GM23248 (cell line): ENCODE results near the gene DNAJC10. TPM values are rescaled to one million over a fixed set of nuclear protein-coding genes. Genes with fewer than 3 reads are reported as not detected.
"Not testable (repeated sequence)": the region's sequence is repeated elsewhere in the genome, so short reads cannot be mapped to it uniquely, and the experiment has no call there.

ENCODE experiments used
- DNase-seq: peaks from one replicate; pipeline ENCODE4 v3.0.0-alpha.2; 2015
- H2AFZ ChIP-seq: fragments of 200-600 bp; sonication (generic); 2 replicates; pipeline ENCODE4 v1.6.1; 2016; ENCODE audit warnings: antibody characterized with exemption
- H3F3A ChIP-seq: fragments of 200-600 bp; sonication (generic); 2 replicates; pipeline ENCODE4 v1.6.1; 2016; ENCODE audit warnings: mild to moderate bottlenecking, antibody characterized with exemption, mixed run types; ENCODE audit not compliant: insufficient read depth
- H3K27ac ChIP-seq: fragments of 200-600 bp; sonication (generic); 2 replicates; pipeline ENCODE4 v1.5.1; 2016; ENCODE audit warnings: mild to moderate bottlenecking
- H3K27me3 ChIP-seq: fragments of 200-600 bp; sonication (generic); replicated peaks from 2 replicates; pipeline ENCODE4 v1.6.1; 2016; ENCODE audit warnings: mild to moderate bottlenecking; ENCODE audit not compliant: insufficient read depth
- H3K36me3 ChIP-seq: fragments of 200-600 bp; sonication (generic); 2 replicates; pipeline ENCODE4 v1.6.1; 2016; ENCODE audit warnings: low read depth, mild to moderate bottlenecking
- H3K4me1 ChIP-seq: fragments of 200-600 bp; sonication (generic); 2 replicates; pipeline ENCODE4 v1.6.1; 2016; ENCODE audit warnings: mild to moderate bottlenecking; ENCODE audit not compliant: insufficient read depth
- H3K4me2 ChIP-seq: fragments of 200-600 bp; sonication (generic); one replicate; pipeline ENCODE4 v1.6.1; 2016; ENCODE audit warnings: mild to moderate bottlenecking; ENCODE audit not compliant: unreplicated experiment
- H3K4me3 ChIP-seq: fragments of 200-600 bp; sonication (generic); 2 replicates; pipeline ENCODE4 v1.5.1; 2016; ENCODE audit warnings: mild to moderate bottlenecking
- H3K79me2 ChIP-seq: fragments of 200-600 bp; sonication (generic); 2 replicates; pipeline ENCODE4 v1.6.1; 2016; ENCODE audit warnings: mild to moderate bottlenecking; ENCODE audit not compliant: insufficient read depth
- H3K9ac ChIP-seq: fragments of 200-600 bp; sonication (generic); 2 replicates; pipeline ENCODE4 v1.6.1; 2016; ENCODE audit warnings: mild to moderate bottlenecking
- H3K9me2 ChIP-seq: fragments of 200-600 bp; sonication (generic); 2 replicates; pipeline ENCODE4 v1.6.1; 2016; ENCODE audit warnings: mixed run types, mild to moderate bottlenecking, moderate library complexity; ENCODE audit not compliant: insufficient read depth
- H3K9me3 ChIP-seq: fragments of 200-600 bp; sonication (generic); one replicate; pipeline ENCODE4 v1.6.1; 2017; ENCODE audit warnings: low read depth
- H4K20me1 ChIP-seq: fragments of 200-600 bp; sonication (generic); 2 replicates; pipeline ENCODE4 v1.6.0; 2016; ENCODE audit not compliant: insufficient read depth
- EZH2 ChIP-seq: fragments of 200-600 bp; sonication (generic); IDR thresholded peaks from 2 replicates; pipeline ENCODE4 v1.6.1; 2018; ENCODE audit warnings: antibody characterized with exemption, mild to moderate bottlenecking; ENCODE audit not compliant: insufficient read depth, poor library complexity, severe bottlenecking
- EZH2phosphoT487 ChIP-seq: fragments of 200-600 bp; sonication (generic); IDR thresholded peaks from 2 replicates; pipeline ENCODE4 v1.6.1; 2018; ENCODE audit warnings: antibody characterized with exemption, moderate library complexity, mild to moderate bottlenecking, low read depth; ENCODE audit not compliant: insufficient read depth
- WGBS, 2 experiments: methylation state at CpG; one replicate each; pipeline ENCODE4 v1.1.6; 2015 to 2017; ENCODE audit warnings: low lambda C conversion rate in 2 of 2, low coverage in 1 of 2; ENCODE audit errors: missing lambda C conversion rate in 2 of 2; 5-methylcytosine and 5-hydroxymethylcytosine counted together
- in situ Hi-C: fragments of 300-500 bp; cut with MboI; formaldehyde crosslinking; loops from 2 replicates; pipeline ENCODE4 v1.15.0; 2020
- polyA plus RNA-seq: library from polyadenylated mRNA; unstranded; fragments of >200 nt; fragmentation: Nextera tagmentation; extraction: Ambion mirVana; gene quantifications from 2 replicates; pipeline ENCODE4 v1.2.1, GENCODE V29; 2016
- total RNA-seq: library from RNA; depleted of rRNA; stranded (reverse); fragments of >200 nt; shearing (Covaris generic); gene quantifications from 2 replicates; pipeline ENCODE4 v1.2.3, GENCODE V29; 2014

DNAJC10 gene
- total and polyA plus RNA-seq, 2 experiments from 2014 or later = 96.0 to 117 TPM

DNA sequence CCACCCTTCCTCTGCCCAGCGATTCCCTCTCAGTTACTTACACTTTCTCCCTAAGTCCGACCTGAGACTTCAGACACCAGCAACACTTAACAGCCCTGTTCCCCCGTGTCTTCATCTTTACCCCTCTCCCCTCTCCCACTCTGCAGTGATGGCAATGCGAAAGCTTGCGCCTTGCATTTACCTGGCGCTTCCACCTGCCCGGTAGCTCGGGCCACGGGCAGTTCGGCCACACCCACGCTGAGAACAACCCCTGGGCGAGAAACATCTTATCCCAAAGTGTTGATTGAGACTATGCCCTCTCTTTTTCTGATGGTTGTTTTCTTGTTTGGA, 558 bp downstream of the DNAJC10 start:
- Histone ChIP-seq H3K79me2 (peaks cover 25% of the 10 kb centered on the region; the same call in 1 of the 2 replicates), H3F3A (peaks cover 21% of the 10 kb centered on the region; the same call in 1 of the 2 replicates)

GRCh38 chr2:182717416-182717815, 1.4 kb downstream of the DNAJC10 start:
- Histone ChIP-seq H3K27ac (no peak overlapping the region), H3K9me2 (no peaks in the 10 kb centered on the region), H2AFZ (peak overlapping the region; percentile 92), H3K4me3 (peak overlapping the region; percentile 88), H4K20me1 (no peaks in the 10 kb centered on the region), H3F3A (peaks cover 21% of the 10 kb centered on the region; the same call in 1 of the 2 replicates), H3K36me3 (peaks cover 16% of the 10 kb centered on the region; the same call in 1 of the 2 replicates), H3K4me2 (peak overlapping the region; percentile 99), H3K79me2 (peaks cover 25% of the 10 kb centered on the region; the same call in 1 of the 2 replicates), H3K9ac (peak overlapping the region; percentile 85), H3K27me3 (no peaks in the 10 kb centered on the region), H3K4me1 (peaks cover 21% of the 10 kb centered on the region), H3K9me3 (no peaks in the 10 kb centered on the region)
- in situ Hi-C loops = no loop called here
- no peak for DNase-seq
- WGBS, 2 experiments = 54% methylated on average over 2 of the region's 2 CpGs
- TF ChIP-seq EZH2phosphoT487 (no peak), EZH2 (no peak)

More for the DNA sequence above, 558 bp downstream of the DNAJC10 start:
- peak overlapping the region; percentile 85 for H3K9ac ChIP-seq
- no peaks in the 10 kb centered on the region for H3K27me3 ChIP-seq
- H3K36me3 ChIP-seq = peaks cover 15% of the 10 kb centered on the region; the same call in 1 of the 2 replicates
- peak overlapping the region; percentile 99 for H3K4me2 ChIP-seq
- H3K9me2 ChIP-seq = no peaks in the 10 kb centered on the region
- DNase-seq = no peak
- H3K4me3 ChIP-seq = peak overlapping the region; percentile 88
- in situ Hi-C loops = no loop called here
- no peaks in the 10 kb centered on the region for H3K9me3 ChIP-seq
- H3K27ac ChIP-seq = peak overlapping the region; percentile 76; the same call in 1 of the 2 replicates
- no peaks in the 10 kb centered on the region for H4K20me1 ChIP-seq
- WGBS, 2 experiments = 1 to 2% methylated on average over 12 of the region's 12 CpGs
- H3K4me1 ChIP-seq = peaks cover 21% of the 10 kb centered on the region
- no peak for TF ChIP-seq EZH2phosphoT487
- no peak for TF ChIP-seq EZH2
- peak overlapping the region; percentile 92 for H2AFZ ChIP-seq

DNA sequence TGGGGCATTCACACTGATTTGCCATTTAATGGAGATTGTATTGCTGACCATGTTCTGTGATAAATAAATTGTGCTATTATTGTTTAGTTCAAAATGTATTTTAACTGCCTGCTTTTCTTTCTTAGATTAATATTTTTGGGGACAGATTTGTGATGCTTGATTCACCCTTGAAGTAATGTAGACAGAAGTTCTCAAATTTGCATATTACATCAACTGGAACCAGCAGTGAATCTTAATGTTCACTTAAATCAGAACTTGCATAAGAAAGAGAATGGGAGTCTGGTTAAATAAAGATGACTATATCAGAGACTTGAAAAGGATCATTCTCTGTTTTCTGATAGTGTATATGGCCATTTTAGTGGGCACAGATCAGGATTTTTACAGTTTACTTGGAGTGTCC, 1.8 kb downstream of the DNAJC10 start:
- no peaks in the 10 kb centered on the region for H3K9me2 ChIP-seq
- H3K36me3 ChIP-seq = peaks cover 16% of the 10 kb centered on the region; the same call in 1 of the 2 replicates
- peak overlapping the region; percentile 92 for H2AFZ ChIP-seq
- no peaks in the 10 kb centered on the region for H3K27me3 ChIP-seq
- no peak overlapping the region for H3K27ac ChIP-seq
- peaks cover 25% of the 10 kb centered on the region; the same call in 1 of the 2 replicates for H3K79me2 ChIP-seq
- TF ChIP-seq EZH2 (no peak), EZH2phosphoT487 (no peak)
- peaks cover 21% of the 10 kb centered on the region for H3K4me1 ChIP-seq
- in situ Hi-C loops = no loop called here
- H3K4me2 ChIP-seq = no peak overlapping the region
- H3K4me3 ChIP-seq = peak overlapping the region; percentile 88; the same call in 1 of the 2 replicates
- DNase-seq = no peak
- no peaks in the 10 kb centered on the region for H4K20me1 ChIP-seq
- no peaks in the 10 kb centered on the region for H3K9me3 ChIP-seq
- no peak overlapping the region; the same call in 1 of the 2 replicates for H3K9ac ChIP-seq
- H3F3A ChIP-seq = peaks cover 21% of the 10 kb centered on the region; the same call in 1 of the 2 replicates

DNA sequence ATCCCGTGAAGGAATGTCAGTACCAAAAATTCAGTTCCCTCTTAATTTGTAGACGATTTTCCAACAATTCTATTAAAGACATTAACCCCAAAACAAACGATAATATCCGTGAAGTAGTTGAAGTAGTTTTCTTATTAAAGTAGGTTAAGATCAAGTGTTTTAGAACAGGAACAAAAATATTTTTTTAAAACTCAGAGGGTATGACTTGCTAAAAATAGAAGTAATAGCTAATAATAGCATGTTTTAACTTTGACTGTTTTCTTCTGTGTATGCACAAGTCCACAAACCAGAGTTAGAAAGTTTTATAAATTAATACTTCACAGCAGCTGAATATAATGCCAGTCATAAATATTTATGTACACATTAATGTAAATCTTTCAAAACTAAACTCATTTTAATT, 2.4 kb downstream of the DNAJC10 start:
- peaks cover 21% of the 10 kb centered on the region for H3K4me1 ChIP-seq
- H3K79me2 ChIP-seq = peaks cover 25% of the 10 kb centered on the region; the same call in 1 of the 2 replicates
- no peak for DNase-seq
- H3K27ac ChIP-seq = no peak overlapping the region
- H3K4me2 ChIP-seq = no peak overlapping the region
- TF ChIP-seq EZH2 (no peak), EZH2phosphoT487 (no peak)
- no peaks in the 10 kb centered on the region for H3K9me3 ChIP-seq
- H3K27me3 ChIP-seq = no peaks in the 10 kb centered on the region
- no peak overlapping the region for H3K4me3 ChIP-seq
- H4K20me1 ChIP-seq = no peaks in the 10 kb centered on the region
- in situ Hi-C loops = no loop called here
- no peaks in the 10 kb centered on the region for H3K9me2 ChIP-seq
- peaks cover 21% of the 10 kb centered on the region; the same call in 1 of the 2 replicates for H3F3A ChIP-seq
- no peak overlapping the region for H3K9ac ChIP-seq
- H2AFZ ChIP-seq = no peak overlapping the region
- peaks cover 22% of the 10 kb centered on the region; the same call in 1 of the 2 replicates for H3K36me3 ChIP-seq
- 77 to 78% methylated on average over 4 of the region's 4 CpGs for WGBS, 2 experiments

DNA sequence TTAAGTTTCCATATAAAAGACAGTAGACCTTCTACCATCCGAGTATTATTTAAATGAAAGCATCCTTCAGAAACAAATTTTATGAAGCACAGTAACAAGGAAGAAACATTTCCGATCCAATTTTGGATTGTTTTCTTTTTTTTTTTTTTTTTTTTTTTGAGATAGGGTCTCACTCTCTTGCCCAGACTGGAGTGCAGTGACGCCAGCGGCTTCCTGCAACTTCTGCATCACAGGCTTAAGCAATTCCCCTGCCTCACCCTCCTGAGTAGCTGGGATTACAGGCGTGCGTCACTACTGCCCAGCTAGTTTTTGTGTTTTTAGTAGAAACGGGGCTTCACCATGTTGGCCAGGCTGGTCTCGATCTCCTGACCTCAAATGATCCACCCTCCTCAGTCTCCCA, 3.1 kb downstream of the DNAJC10 start:
- DNase-seq, H3K4me3 ChIP-seq, H3K9ac ChIP-seq, H2AFZ ChIP-seq, H3K9me3 ChIP-seq, H3K4me2 ChIP-seq, in situ Hi-C loops, H3K9me2 ChIP-seq, H3K27me3 ChIP-seq, H3K27ac ChIP-seq, H4K20me1 ChIP-seq: not testable (repeated sequence)
- Histone ChIP-seq H3F3A (peaks cover 16% of the 10 kb centered on the region; the same call in 1 of the 2 replicates), H3K36me3 (peaks cover 26% of the 10 kb centered on the region; the same call in 1 of the 2 replicates), H3K4me1 (peaks cover 21% of the 10 kb centered on the region), H3K79me2 (peaks cover 25% of the 10 kb centered on the region; the same call in 1 of the 2 replicates)
- 94 to 95% methylated on average over 8 of the region's 8 CpGs for WGBS, 2 experiments
